ENCODE results near the gene MLLT1.

- no peak for TF ChIP-seq CTCF (conservative IDR thresholded peaks at IDR 0.05)
- TF ChIP-seq EZH2 (IDR thresholded peaks at IDR 0.05; ENCODE audit: low read depth) = no peak
Measured at GRCh38 chr19:6242677-6243076, 37.1 kb downstream of the MLLT1 start.
